Fibroblast of lung (primary cell): ENCODE data around the gene SLC45A1. TPM values are rescaled to one million over a fixed set of nuclear protein-coding genes. Genes with fewer than 3 reads are reported as not detected.

Experiments used
- DNase-seq, 2 donors: peaks; one replicate each; pipeline versions ENCODE4 v3.0.0 to v3.0.0-alpha.2; 2010; ENCODE audit warnings: low read depth in 2 of 2
- H2AFZ ChIP-seq: 2 replicates; pipeline ENCODE4 v1.5.1; 2012; ENCODE audit warnings: low read length, control low read depth, inconsistent platforms
- H3K27ac ChIP-seq: 2 replicates; pipeline ENCODE4 v1.5.1; 2011; ENCODE audit warnings: low read length, control low read depth; ENCODE audit not compliant: insufficient read depth
- H3K27me3 ChIP-seq: 2 replicates; pipeline ENCODE4 v1.5.1; 2011; ENCODE audit warnings: mild to moderate bottlenecking, low read length; ENCODE audit not compliant: control insufficient read depth, insufficient read depth
- H3K36me3 ChIP-seq: 2 replicates; pipeline ENCODE4 v1.5.1; 2011; ENCODE audit warnings: low read length; ENCODE audit not compliant: control insufficient read depth, insufficient read depth
- H3K4me1 ChIP-seq: 2 replicates; pipeline ENCODE4 v1.5.1; 2011; ENCODE audit warnings: low read length; ENCODE audit not compliant: control insufficient read depth, insufficient read depth; ENCODE audit errors: extremely low read depth
- H3K4me2 ChIP-seq: 2 replicates; pipeline ENCODE4 v1.5.1; 2011; ENCODE audit warnings: low read length, control low read depth; ENCODE audit not compliant: insufficient read depth; ENCODE audit errors: extremely low read depth
- H3K4me3 ChIP-seq, 4 experiments: fragments of 200-600 bp in 1 of 4; sonication (generic) in 1 of 4; replicated peaks in 1 of 4; 2 replicates each; pipeline ENCODE4 v1.5.1; 2011 to 2016; ENCODE audit warnings: low read length in 4 of 4, low read depth in 3 of 4, mild to moderate bottlenecking in 3 of 4, control low read depth in 2 of 4, inconsistent platforms in 1 of 4, mixed read lengths in 1 of 4; ENCODE audit not compliant: insufficient read depth in 1 of 4; ENCODE audit errors: control extremely low read depth in 1 of 4
- H3K79me2 ChIP-seq: 2 replicates; pipeline ENCODE4 v1.5.1; 2012; ENCODE audit warnings: mild to moderate bottlenecking, low read length, inconsistent platforms; ENCODE audit not compliant: control insufficient read depth, insufficient read depth
- H3K9ac ChIP-seq: 2 replicates; pipeline ENCODE4 v1.5.1; 2011; ENCODE audit warnings: mild to moderate bottlenecking, low read length, control low read depth; ENCODE audit not compliant: insufficient read depth
- H3K9me3 ChIP-seq: 2 replicates; pipeline ENCODE4 v1.5.1; 2012; ENCODE audit warnings: low read depth, low read length; ENCODE audit not compliant: control insufficient read depth, insufficient read depth
- H4K20me1 ChIP-seq: 2 replicates; pipeline ENCODE4 v1.5.1; 2011; ENCODE audit warnings: low read length; ENCODE audit not compliant: control insufficient read depth, insufficient read depth; ENCODE audit errors: extremely low read depth
- EZH2 ChIP-seq: IDR thresholded peaks from 2 replicates; pipeline ENCODE4 v1.5.1; 2012; ENCODE audit warnings: low read length, control low read depth, mild to moderate bottlenecking; ENCODE audit errors: missing control alignments
- polyA plus RNA-seq, 2 donors: library from polyadenylated mRNA; depleted of rRNA in 1 of 2; stranded (reverse) in 1 of 2; unstranded in 1 of 2; fragments of >200 nt; gene quantifications; 2 replicates each; pipeline ENCODE4 v1.2.1, GENCODE V29; 2011 to 2012; ENCODE audit warnings: missing spikeins in 1 of 2
- total RNA-seq: library from RNA; depleted of rRNA; stranded (reverse); fragments of >200 nt; gene quantifications from 2 replicates; pipeline ENCODE4 v1.2.1, GENCODE V29; 2014
- TF ChIP-seq, protein P1 (sequence below), 2 donors: IDR thresholded peaks in 1 of 2; conservative IDR thresholded peaks in 1 of 2; 1 replicate in 1 of 2; 2 replicates in 1 of 2; pipeline ENCODE4 v1.5.1; 2011 to 2012; ENCODE audit warnings: low read length in 2 of 2, control low read depth in 1 of 2, inconsistent platforms in 1 of 2, low read depth in 1 of 2, mild to moderate bottlenecking in 1 of 2

Gene SLC45A1
- total and polyA plus RNA-seq, 2 donors (not counting 1 experiment from before 2014, with no cell fraction given), result 2.1 to 2.6 TPM

DNA sequence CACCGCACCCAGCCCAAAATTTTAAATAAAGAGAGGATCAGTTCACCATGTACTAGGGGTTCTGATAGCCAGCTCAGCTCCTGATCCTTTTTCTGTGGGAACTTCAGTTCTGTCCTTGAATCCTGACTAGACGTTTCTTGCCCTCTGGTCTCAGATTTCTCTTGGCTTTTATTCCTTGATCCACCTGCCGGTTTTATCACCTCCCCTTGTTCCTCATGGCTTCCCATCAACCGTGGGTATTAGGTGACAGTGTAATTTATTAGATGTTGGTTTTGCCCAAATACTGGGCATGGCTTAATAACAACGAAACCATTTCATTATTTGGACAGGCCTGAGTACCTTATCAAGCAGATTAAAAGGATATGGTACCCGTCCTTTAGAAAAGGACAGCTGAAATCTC lies 22.5 kb downstream of the SLC45A1 start:
- Histone ChIP-seq H3K79me2 (no peaks in the 10 kb centered on the region), H3K27me3 (no peaks in the 10 kb centered on the region), H3K4me3 (no peak overlapping the region), H2AFZ (no peak overlapping the region), H3K9ac (no peak overlapping the region), H3K27ac (no peak overlapping the region), H3K4me2 (no peak overlapping the region), H4K20me1 (no peaks in the 10 kb centered on the region), H3K9me3 (no peaks in the 10 kb centered on the region), H3K36me3 (no peaks in the 10 kb centered on the region), H3K4me1 (peaks cover 13% of the 10 kb centered on the region)
- TF ChIP-seq, protein P1, sequence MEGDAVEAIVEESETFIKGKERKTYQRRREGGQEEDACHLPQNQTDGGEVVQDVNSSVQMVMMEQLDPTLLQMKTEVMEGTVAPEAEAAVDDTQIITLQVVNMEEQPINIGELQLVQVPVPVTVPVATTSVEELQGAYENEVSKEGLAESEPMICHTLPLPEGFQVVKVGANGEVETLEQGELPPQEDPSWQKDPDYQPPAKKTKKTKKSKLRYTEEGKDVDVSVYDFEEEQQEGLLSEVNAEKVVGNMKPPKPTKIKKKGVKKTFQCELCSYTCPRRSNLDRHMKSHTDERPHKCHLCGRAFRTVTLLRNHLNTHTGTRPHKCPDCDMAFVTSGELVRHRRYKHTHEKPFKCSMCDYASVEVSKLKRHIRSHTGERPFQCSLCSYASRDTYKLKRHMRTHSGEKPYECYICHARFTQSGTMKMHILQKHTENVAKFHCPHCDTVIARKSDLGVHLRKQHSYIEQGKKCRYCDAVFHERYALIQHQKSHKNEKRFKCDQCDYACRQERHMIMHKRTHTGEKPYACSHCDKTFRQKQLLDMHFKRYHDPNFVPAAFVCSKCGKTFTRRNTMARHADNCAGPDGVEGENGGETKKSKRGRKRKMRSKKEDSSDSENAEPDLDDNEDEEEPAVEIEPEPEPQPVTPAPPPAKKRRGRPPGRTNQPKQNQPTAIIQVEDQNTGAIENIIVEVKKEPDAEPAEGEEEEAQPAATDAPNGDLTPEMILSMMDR (conservative IDR thresholded peaks at IDR 0.05 in 1 of 2, IDR thresholded peaks at IDR 0.05 in 1 of 2; ENCODE audit: low read depth in 1 of 2, low read length in 2 of 2), result no peak
- no peak for TF ChIP-seq EZH2
- no peak for DNase-seq

GRCh38 chr1:8342325-8342724 lies 24.4 kb downstream of the SLC45A1 start:
- DNase-seq, result peak; percentile 53 to 82
- peaks cover 13% of the 10 kb centered on the region for H3K4me1 ChIP-seq
- H3K36me3 ChIP-seq, result no peaks in the 10 kb centered on the region

GRCh38 chr1:8343044-8343443 lies 25.1 kb downstream of the SLC45A1 start:
- H3K4me2 ChIP-seq, result peak overlapping the region; percentile 70
- H4K20me1 ChIP-seq, result no peaks in the 10 kb centered on the region
- H3K27ac ChIP-seq, result peak overlapping the region; percentile 94
- no peak overlapping the region for H3K4me3 ChIP-seq
- H3K79me2 ChIP-seq, result no peaks in the 10 kb centered on the region
- H3K4me1 ChIP-seq, result peaks cover 13% of the 10 kb centered on the region
- H2AFZ ChIP-seq, result peak overlapping the region; percentile 52
- no peak for DNase-seq
- H3K9ac ChIP-seq, result peak overlapping the region; percentile 69
- H3K27me3 ChIP-seq, result no peaks in the 10 kb centered on the region
- no peak for TF ChIP-seq EZH2
- TF ChIP-seq, protein P1 (conservative IDR thresholded peaks at IDR 0.05 in 1 of 2, IDR thresholded peaks at IDR 0.05 in 1 of 2; ENCODE audit: low read depth in 1 of 2, low read length in 2 of 2), result no peak
- H3K36me3 ChIP-seq, result no peaks in the 10 kb centered on the region
- no peaks in the 10 kb centered on the region for H3K9me3 ChIP-seq

More at GRCh38 chr1:8342325-8342724, 24.4 kb downstream of the SLC45A1 start:
- peak overlapping the region; percentile 11 for H2AFZ ChIP-seq
- no peaks in the 10 kb centered on the region for H3K79me2 ChIP-seq
- H3K27ac ChIP-seq, result peak overlapping the region; percentile 94
- H3K9me3 ChIP-seq, result no peaks in the 10 kb centered on the region
- H3K4me3 ChIP-seq, result no peak overlapping the region
- H3K4me2 ChIP-seq, result no peak overlapping the region
- H3K27me3 ChIP-seq, result no peaks in the 10 kb centered on the region
- TF ChIP-seq, protein P1 (conservative IDR thresholded peaks at IDR 0.05 in 1 of 2, IDR thresholded peaks at IDR 0.05 in 1 of 2; ENCODE audit: low read depth in 1 of 2, low read length in 2 of 2), result peak in 1 of 2 donors; percentile 38
- no peak for TF ChIP-seq EZH2
- H4K20me1 ChIP-seq, result no peaks in the 10 kb centered on the region
- no peak overlapping the region for H3K9ac ChIP-seq
